ENCODE results near the gene CADM1.
A peak's percentile ranks its signal among the peaks of the same experiment; 100 is the strongest.

Gene CADM1

DNA sequence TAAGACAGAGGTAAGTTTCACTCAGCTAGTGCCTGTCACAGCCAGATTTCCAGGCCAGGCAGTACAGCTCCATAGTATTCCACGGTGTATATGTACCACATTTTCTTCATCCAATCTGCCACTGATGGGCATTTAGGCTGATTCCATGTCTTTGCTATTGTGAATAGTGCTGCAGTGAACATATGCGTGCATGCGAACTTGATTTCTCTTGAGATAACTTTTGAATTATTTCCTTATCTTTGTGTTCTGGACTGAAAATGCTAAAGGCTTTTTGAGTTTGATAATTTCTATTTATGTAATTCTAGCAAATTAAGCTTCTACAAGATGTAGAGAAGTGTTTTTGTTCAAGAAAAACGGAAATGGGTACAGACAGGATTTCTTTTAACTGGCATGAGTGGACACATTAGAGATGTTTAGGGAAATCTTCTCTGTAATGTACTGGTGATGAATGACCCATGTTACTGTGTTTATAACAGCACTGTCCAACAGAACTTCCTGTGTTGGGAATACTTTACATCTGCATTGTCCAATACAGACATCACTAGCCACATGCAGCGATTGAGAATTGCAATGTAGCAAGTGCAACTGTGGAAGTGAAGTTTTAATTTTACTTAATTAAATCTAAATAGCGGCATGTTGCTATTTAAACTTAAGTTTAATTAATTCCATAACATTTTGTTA is 151.3 kb downstream of the CADM1 start:
- no peak for DNase-seq (ENCODE audit: low spot score)

DNA sequence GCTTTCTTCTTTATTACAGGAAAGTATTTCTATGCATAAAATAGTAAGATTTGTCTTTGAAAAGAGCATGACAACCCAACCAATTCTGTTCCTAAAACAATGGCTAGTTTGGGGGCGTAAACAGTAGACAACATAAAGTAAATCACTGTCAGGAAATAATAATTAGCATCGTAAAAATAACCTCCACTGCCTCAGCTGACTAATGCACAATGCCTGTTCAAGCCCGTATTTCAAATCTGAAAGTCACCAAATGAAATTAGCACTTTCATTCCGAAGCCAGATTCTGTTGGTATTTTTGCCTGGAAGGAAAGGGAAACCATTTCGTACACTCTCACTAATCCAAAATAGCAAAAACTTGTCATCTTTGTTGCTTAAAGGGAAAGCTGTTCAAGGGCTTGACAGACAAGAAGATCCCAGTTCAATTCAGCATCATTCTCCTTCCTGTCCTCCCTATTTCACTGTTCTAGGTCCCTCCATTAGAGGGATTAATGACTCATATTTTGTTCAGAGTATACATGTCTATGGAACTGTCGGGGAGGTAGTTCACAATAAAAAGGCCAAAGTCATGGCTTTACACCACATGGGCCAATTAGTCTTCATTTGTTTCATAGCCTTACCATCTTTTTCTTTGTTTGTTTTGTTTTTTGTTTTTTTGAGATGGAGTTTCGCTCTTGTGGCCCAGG is 154.7 kb downstream of the CADM1 start:
- no peak for DNase-seq (ENCODE audit: low spot score)

DNA sequence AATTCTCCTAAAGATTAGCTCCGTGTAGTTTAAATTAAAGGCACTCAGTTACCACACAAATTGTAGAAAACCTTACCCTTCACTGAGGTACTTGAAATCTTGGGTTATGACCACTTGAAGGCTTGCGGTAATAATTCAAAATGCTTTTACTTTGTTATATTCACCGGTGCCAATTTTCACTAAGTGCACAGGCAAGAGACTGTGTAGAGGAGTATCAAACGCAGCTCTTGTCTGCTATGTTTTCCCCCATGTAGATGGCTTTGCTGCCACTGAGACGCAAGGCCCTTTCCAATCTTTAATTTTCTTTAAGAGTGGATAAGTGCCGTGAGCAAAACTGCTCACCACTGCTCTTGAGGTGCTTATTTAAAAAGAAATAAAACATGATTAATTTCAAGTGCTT is 155.8 kb downstream of the CADM1 start:
- DNase-seq (ENCODE audit: low spot score): no peak

DNA sequence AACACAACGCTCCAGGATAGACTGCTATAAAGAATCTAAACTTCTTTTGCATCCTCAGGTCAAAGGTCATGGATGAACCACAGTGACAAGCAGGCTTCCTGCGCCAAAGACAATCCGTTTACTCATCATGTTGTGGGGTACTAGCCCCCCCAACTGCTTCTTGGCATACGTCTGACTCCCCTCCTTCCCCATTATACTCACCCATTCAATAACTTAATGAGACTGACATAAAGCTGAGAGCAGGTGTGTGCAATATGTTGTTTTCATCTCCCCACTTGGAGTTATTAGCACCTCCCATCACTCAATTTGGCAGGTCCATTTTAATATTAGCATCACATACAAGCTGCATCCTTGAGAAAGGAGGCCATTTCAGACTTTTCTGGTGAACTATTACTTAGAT is 157.1 kb downstream of the CADM1 start:
- no peak for DNase-seq (ENCODE audit: low spot score)

DNA sequence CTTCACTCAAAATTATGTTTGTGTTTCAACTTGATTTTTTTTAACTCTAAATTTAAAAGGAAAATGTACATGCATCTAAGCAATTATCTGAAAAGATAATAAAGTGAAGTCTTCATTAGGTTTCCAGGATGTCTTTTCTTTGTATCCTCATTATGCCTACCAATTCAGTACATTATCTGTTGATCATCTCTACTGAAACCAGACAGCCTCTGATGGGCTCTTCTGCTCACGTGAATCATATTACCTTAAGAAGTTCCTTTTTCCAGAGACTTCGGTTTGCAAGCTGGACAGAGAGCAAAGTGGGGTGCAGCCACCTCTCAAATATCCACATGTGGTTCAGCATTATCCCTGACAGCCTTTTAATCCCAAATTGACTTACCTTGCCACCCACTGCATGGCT is 158.4 kb downstream of the CADM1 start:
- no peak for DNase-seq (ENCODE audit: low spot score)

DNA sequence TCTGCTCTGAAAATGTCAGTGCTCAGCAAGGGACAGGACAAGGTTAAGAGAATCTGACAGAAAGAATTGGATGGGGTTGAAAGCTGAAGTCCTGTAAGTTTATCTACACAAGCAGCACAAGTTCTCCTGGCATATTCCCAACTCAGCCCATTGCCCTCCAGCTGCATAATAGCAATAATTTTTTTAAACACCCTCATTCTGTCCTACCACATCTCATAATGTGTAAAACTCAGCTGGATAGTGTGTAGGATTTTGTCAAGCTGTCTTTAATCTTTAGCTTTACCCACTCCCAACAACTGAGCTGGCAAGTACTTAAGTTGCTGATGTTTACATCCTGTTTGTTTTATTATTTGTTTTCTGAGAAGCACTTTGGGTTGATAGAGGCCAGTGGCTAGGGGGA is 158.9 kb downstream of the CADM1 start:
- no peak for DNase-seq (ENCODE audit: low spot score)

DNA sequence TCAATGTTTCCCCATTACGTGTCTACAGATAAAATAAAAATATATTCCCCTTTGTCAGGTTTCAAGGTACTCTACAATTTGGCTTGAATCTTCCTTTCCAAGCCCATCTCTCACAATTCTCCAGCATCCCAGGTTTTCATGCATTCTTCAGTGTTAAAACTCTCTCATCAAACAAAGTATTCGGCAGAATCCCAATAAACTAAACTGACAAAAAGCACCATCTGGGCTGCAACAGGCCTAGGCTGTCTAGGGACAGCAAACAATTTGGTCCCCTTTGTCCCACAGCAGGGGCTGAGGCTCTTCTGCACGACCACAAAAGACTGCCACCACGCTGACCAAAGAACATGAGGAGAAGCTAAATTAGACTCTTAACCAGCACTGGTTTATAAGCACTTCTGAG is 159.4 kb downstream of the CADM1 start:
- DNase-seq (ENCODE audit: low spot score): no peak

DNA sequence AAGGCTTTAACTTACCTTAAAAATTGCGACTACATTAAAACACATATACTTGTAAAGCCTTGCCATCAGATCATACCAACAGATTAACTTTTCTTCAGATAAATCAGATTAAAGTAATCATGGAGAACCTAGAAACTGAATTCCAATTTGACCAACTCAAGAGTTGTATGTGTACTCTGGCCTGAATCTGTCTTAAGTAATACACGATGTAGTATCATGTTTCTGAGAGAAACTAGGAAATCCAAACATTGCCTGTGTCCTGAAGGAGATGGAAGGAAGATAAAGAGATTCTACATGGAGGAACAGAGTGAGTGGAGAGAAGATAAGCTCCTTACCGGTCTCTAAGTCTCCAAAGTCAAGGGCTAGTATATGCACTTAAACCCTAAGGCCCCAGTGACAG is 162.1 kb downstream of the CADM1 start:
- no peak for DNase-seq (ENCODE audit: low spot score)

DNA sequence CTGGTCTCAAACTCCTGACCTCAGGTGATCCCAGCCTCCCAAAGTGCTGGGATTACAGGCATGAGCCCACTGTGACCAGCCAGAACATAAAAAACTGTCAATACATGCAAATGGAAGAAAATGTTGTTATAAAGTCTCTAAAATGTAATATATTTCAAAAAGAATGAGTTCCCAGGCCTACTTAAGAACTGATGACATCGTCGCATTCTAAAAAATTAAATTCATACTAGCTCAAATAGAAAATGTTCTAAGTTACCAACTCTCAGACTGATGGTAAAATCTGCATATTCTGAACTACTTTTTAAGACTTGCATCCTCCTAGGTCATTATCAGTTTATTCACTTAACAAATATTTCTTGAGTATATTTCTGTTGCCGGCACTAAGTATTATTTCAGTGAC is 163.3 kb downstream of the CADM1 start:
- no peak for DNase-seq (ENCODE audit: low spot score)

DNA sequence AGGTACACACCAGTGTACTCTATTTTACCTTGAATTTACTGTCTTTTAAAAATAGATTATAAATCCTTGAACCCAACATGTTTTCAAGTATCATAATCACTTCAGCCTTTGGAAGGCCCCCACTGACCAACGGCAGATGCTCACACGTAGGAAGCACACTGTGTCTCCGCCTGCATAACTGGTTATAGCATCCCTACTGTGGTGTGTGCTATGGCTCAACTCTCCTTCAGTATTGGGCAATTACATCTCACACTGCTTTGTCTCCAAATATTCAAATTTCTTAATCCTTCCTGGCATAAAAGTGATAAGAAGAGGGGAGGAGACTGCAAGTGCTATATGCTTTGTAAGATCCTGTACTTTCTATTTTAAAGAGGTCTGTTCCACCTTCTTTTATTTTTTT is 165.7 kb downstream of the CADM1 start:
- DNase-seq (ENCODE audit: low spot score): no peak

DNA sequence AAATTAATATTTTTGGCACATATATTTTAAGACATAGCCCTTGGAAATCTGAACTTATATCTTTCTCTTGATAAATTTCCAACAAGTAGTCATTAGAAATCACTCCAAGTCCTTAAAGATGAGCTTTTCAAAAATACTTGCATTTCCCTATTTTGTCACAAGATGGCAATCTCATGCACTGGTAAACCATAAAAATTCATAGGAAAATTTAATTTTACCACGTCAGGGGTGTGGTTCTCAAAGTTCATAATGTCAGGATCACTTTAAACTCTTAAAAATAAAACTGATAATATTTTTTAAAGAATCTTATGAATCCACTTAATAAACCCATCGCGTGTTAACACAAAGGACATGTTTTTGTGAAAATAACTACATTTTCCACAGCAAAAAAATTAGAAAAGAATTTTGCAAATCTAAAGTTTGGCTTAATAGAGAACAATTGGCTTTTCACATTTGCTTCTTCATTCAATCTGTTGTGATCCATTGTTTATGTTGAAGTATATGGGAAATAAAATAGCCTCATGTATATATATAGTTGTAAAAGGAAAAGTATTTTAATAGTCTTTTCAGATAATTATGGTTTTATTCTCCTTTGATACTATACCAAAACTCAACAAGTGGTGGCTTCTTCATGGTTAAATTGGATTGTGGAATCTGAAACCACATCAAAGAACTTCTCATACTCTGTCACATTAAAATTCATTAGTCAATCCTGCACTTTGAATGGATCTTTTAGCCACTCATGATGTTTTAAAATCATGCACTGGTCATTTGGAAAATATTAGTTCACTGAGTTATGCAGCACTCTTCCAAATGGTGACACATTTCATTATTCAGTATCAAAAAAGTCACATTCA is 169.1 kb downstream of the CADM1 start:
- DNase-seq (ENCODE audit: low spot score): peak; percentile 36

DNA sequence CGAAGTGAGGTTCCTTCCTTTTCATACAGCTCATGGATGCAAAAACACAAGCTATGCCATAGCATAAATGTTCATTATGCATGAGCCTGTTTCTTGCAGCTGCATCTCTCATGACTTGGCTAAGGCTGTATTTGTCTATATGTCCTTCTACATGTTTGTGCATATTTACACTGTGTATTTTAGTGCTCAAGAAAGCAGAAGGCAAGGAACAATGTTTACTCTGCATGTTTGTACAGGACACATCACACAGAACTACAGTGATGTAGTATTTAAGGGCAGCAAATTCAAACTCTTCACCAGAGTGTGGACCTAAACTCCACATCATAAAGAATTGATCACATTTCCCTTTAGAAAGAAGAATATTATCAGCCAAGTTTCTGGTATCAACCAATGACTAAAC is 170.3 kb downstream of the CADM1 start:
- no peak for DNase-seq (ENCODE audit: low spot score)

DNA sequence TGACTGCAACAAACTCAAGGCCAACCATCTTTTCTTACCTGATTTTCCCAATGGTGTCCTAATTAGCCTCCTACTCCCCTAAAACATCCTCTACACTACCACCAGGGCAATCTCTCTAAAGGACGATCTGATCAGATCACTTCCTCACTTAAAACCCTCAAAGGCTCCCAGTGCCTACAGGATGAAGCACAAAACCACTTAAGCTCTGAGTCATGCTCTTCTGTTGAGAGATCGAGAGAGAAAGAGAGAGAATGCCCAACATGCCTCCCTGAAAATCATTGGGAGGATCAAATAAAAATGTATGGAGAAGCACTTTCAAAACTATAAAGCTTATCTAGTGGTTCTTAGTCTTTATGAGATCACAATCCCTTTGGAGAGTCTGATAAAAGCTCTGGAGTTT is 171.1 kb downstream of the CADM1 start:
- no peak for DNase-seq (ENCODE audit: low spot score)

DNA sequence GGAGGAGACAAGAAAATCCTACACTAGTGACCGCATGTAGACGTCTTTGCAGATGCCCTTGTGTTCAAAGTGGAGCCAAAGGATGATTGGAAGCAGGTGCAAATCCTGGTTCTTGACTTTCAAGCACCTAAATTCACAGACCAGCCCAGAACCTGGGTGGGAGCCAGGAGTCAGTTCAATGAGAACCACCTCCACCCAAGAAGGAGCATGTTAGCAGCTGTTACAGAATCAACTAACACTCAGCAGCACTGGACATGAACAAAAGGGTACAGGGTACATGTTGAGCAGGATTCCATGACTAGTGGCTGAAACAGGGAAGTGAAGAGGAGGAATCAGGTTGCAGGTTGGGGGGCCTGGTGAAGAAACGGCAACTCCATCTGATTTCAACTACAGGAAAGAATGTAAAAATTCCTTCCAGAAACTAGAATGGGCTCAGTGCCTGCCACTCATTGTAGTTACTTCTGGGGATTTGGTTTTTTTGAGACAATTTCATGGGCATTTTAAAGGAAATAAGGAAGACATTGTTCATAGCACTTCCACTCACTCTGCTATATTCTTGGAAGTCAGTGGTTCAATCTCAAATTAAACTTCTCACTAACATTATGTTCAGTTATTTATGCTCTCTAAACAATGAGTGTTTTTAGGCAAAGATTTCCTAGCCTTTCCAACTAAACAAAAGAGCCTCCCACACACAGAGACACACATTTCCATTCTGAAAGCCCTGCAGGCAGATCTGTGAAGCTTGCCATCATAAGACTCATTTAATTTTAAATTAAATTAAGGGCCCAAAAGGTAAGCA is 173.3 kb downstream of the CADM1 start:
- DNase-seq (ENCODE audit: low spot score): no peak

DNA sequence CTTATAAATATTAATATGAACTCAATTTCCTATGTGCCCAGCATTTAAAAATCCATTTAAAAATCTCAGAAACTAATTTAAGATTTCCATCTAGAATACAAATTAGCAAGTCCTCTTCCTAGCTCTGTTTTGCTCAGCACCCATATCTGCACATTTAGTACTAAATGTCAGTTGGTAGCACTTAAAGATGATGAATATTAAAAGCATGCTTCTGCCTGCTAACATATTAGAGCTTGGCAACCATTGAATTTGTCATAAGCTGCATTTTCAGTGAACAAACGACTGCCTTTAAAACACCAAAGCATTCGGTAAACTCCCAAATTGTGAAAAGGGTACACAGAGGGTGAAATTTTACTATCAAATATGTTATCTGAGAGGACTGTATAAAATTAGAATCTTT is 177.7 kb downstream of the CADM1 start:
- no peak for DNase-seq (ENCODE audit: low spot score)

DNA sequence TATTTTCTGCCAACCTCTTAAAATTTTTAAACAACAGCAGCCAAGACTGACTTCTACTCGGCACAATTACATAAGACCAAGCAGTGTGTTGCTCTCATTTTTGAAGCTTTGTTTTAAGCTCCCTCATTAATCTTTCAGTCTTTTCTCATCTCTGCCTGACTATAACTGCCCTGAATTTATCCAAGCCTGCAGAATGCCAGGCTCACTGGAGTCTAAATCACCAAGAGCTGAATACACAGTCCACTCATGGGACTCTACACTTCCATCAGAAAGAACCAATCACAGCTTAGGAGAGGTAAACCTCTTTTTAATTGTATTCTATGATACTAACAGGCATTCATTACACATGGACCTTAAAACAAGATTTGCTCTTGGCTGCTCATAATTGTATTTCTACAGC is 178.7 kb downstream of the CADM1 start:
- no peak for DNase-seq (ENCODE audit: low spot score)

DNA sequence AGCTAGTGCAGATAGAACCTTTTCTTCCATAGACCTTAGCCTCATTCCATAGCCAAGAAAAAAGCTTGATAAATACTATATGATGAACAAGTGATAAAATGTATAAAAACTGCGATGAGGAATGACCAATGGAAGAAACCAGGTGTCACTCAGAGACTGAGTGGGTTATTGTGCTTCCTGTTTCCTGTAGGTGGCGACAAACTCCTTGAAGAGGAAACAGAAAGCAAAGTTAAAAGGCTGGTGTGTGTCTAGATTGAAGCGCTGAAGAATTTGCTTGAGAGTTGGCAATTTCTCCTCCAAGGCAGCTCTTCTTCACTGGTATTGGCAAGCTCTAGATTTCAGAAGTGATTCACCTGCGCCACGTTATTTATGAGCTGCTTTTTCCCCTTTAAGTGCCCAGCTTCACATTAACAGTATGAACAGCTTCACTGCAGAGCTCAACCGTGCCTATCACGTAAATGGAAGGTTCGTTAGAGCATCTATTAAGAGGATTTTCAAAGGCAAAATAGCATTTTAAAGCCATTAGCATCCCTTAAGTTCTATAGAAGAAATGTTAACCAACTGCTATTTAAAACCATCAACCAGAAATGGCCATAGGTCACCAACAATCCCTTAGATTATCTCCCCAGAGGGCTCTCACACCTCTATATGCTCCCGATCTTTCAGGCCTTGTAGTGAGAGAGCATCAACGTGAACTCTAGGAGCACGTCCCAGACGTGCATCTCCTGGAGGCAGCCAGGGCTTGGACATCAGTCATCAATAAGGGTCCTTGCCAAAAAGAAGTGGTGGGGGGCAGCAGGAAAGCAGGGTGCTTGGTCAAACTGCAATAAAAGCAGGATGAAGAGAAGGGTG is 179.4 kb downstream of the CADM1 start:
- DNase-seq (ENCODE audit: low spot score): peak; percentile 80

DNA sequence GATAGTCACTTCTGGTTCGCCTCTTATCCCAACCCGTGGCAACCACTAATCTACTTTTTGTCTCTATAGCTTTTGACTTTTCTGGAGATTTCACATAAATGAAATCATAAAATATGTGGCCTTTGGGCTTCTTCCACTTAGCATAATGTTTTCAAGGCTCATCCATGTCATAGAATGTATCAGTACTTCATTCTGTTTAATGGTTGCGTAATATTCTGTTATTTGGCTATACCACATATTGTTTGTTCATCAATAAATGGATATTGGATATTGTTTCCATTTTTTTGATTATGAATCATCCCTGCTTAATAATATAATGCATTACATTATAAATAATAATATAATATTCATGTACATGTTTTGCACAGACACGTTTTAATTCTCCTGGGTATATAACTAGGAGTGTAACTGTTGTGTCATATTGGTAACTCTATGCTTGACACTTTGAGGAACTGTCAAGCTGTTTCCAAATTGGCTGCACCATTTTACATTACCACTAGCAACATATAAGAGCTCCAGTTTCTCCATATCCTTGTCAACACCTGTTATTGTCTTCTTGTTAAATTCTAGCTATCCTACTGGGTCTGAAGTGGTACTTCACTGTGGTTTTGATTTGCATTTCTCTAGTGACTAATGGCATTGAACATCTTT is 181.5 kb downstream of the CADM1 start:
- DNase-seq (ENCODE audit: low spot score): no peak

DNA sequence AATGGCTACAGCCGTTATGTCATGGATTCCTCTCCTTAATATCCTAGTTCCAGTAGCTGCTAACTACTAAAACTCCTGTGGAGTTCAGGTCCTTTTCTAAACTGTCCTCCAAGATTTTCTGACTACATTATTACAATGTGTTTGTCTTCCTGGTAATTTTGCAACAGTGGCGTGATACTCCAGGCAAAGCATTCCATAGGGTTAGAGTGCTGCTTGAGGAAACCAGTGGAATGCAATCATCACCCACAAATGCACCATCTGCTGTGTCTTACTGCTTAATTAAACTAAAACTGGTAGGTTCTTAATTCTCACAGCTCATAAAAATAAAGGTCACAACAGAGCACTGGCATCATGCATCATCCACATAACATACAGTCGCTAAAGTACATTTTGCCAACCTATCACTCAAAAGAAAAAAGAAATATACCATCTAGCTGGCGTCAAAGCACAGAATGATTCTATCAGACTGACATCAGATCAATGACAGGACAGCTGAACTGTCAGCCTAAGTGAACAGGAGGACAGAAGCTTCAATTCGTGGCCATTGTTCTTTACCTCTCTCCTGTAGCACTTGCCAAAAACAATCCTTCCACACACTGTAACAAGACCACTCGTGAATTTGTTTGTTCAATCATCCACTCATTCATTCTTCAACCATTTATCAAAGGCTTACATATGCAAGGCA is 182.5 kb downstream of the CADM1 start:
- DNase-seq (ENCODE audit: low spot score): no peak

Measured in Ammon's horn (tissue), 1 donor.